HepG2 (cell line): ENCODE results near the gene AMDHD1. TPM values are rescaled to one million over a fixed set of nuclear protein-coding genes. Genes with fewer than 3 reads are reported as not detected.

Experiments used
- FOXA3 ChIP-seq: IDR thresholded peaks from 2 replicates; pipeline ENCODE4 v1.6.1; 2016; ENCODE audit warnings: missing genetic modification reagents, missing compliant biosample characterization
- ONECUT2 ChIP-seq: sonication (generic); formaldehyde crosslinking; IDR thresholded peaks from 2 replicates; pipeline ENCODE4 v1.4.0; 2020; ENCODE audit warnings: missing genetic modification reagents
- REXO4 ChIP-seq: sonication (generic); formaldehyde crosslinking; IDR thresholded peaks from 2 replicates; pipeline ENCODE4 v1.8.0; 2022; ENCODE audit warnings: missing genetic modification reagents, mild to moderate bottlenecking, borderline replicate concordance
- SNAI1 ChIP-seq: sonication (generic); formaldehyde crosslinking; IDR thresholded peaks from 2 replicates; pipeline ENCODE4 v1.5.0; 2020; ENCODE audit warnings: mild to moderate bottlenecking, missing genetic modification reagents, borderline replicate concordance
- SP1 ChIP-seq, 2 experiments: fragments of 450-650 bp in 1 of 2; sonication (generic) in 1 of 2; formaldehyde crosslinking in 1 of 2; IDR thresholded peaks; 2 replicates each; pipeline versions ENCODE4 v1.4.0 to v1.6.1; 2016 to 2020; ENCODE audit warnings: missing genetic modification reagents in 1 of 2
- STAG1 ChIP-seq: sonication (generic); formaldehyde crosslinking; IDR thresholded peaks from 2 replicates; pipeline ENCODE4 v1.4.0; 2020; ENCODE audit warnings: missing genetic modification reagents
- TEAD3 ChIP-seq: optimal IDR thresholded peaks from 2 replicates; pipeline ENCODE3; 2016; ENCODE audit warnings: borderline replicate concordance
- ZFP82 ChIP-seq: sonication (generic); formaldehyde crosslinking; IDR thresholded peaks from 2 replicates; pipeline ENCODE4 v1.5.1; 2020; ENCODE audit warnings: mild to moderate bottlenecking, missing genetic modification reagents, borderline replicate concordance
- ZNF34 ChIP-seq: sonication (generic); formaldehyde crosslinking; IDR thresholded peaks from 2 replicates; pipeline ENCODE4 v1.4.0; 2020; ENCODE audit warnings: mild to moderate bottlenecking, missing genetic modification reagents, borderline replicate concordance
- ZNF891 ChIP-seq: sonication (generic); formaldehyde crosslinking; IDR thresholded peaks from 2 replicates; pipeline ENCODE4 v1.5.0; 2020; ENCODE audit warnings: mild to moderate bottlenecking, missing genetic modification reagents
- polyA plus RNA-seq, 8 experiments: library from polyadenylated mRNA; depleted of rRNA in 3 of 8; stranded (reverse) in 7 of 8; unstranded in 1 of 8; fragments of >200 nt; fragmentation: Illumina TruSeq in 4 of 8; extraction: Trizol in 4 of 8; gene quantifications; 2 replicates each; pipeline versions ENCODE4 v1.2.1 to v1.2.3, GENCODE V29; 2011 to 2016; ENCODE audit warnings: low read depth in 4 of 8, missing spikeins in 1 of 8, mixed read lengths in 1 of 8; ENCODE audit not compliant: insufficient read depth in 1 of 8
- total RNA-seq, 5 experiments: library from RNA; depleted of rRNA; stranded (reverse); fragments of >200 nt; fragmentation: Illumina TruSeq; extraction: Trizol; gene quantifications; 2 replicates each; pipeline ENCODE4 v1.2.3, GENCODE V29; 2016; ENCODE audit warnings: low read depth in 1 of 5
- TF ChIP-seq, protein P1 (sequence below): sonication (generic); formaldehyde crosslinking; IDR thresholded peaks from 2 replicates; pipeline ENCODE4 v1.4.0; 2020; ENCODE audit warnings: mild to moderate bottlenecking, missing genetic modification reagents
- TF ChIP-seq, protein P2 (sequence below): sonication (generic); formaldehyde crosslinking; IDR thresholded peaks from 2 replicates; pipeline ENCODE4 v1.5.0; 2020; ENCODE audit warnings: mild to moderate bottlenecking, missing genetic modification reagents, borderline replicate concordance
- TF ChIP-seq, protein P3 (sequence below): sonication (generic); formaldehyde crosslinking; IDR thresholded peaks from 2 replicates; pipeline ENCODE4 v1.4.0; 2020; ENCODE audit warnings: missing genetic modification reagents
- TF ChIP-seq, protein P4 (sequence below): sonication (generic); formaldehyde crosslinking; IDR thresholded peaks from 2 replicates; pipeline ENCODE4 v1.5.0; 2020; ENCODE audit warnings: missing genetic modification reagents

AMDHD1 gene
- total and polyA plus RNA-seq, 2 of the 13 experiments (the other 11 are each of a cell fraction or from before 2014, with no cell fraction given) = 6.5 to 29.6 TPM

DNA sequence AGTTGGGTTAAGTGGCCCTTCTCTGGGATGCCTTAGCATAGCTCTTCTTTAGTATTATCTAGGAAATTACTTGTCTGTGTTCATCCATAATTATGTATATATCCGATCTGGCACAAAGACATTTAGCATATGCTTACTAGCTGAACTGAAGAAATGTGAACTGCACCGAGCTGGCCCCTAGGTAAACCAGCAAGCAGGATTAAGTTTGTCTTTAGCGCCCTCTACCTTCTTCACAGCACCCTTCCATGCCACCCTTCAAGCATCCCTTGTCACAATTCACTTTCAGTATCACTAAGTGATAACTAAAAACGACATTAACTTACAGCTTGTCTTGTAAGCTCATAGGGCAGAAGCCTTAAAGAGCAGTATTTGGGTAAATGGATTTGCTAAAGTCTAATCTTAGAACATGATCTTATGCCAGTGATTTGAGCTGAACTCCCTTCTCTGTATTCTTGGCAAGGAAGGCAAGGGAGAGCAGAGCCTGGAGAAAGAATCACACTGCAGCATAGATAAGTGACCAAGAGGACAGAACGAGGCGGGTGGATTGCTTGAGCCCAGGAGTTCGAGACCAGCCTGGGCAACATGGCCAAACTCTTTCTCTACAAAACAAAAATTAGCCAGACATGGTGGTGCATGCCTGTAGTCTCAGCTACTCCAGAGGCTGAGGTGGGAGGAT lies 55.6 kb downstream of the AMDHD1 start (continued):
- TF ChIP-seq, protein P1, sequence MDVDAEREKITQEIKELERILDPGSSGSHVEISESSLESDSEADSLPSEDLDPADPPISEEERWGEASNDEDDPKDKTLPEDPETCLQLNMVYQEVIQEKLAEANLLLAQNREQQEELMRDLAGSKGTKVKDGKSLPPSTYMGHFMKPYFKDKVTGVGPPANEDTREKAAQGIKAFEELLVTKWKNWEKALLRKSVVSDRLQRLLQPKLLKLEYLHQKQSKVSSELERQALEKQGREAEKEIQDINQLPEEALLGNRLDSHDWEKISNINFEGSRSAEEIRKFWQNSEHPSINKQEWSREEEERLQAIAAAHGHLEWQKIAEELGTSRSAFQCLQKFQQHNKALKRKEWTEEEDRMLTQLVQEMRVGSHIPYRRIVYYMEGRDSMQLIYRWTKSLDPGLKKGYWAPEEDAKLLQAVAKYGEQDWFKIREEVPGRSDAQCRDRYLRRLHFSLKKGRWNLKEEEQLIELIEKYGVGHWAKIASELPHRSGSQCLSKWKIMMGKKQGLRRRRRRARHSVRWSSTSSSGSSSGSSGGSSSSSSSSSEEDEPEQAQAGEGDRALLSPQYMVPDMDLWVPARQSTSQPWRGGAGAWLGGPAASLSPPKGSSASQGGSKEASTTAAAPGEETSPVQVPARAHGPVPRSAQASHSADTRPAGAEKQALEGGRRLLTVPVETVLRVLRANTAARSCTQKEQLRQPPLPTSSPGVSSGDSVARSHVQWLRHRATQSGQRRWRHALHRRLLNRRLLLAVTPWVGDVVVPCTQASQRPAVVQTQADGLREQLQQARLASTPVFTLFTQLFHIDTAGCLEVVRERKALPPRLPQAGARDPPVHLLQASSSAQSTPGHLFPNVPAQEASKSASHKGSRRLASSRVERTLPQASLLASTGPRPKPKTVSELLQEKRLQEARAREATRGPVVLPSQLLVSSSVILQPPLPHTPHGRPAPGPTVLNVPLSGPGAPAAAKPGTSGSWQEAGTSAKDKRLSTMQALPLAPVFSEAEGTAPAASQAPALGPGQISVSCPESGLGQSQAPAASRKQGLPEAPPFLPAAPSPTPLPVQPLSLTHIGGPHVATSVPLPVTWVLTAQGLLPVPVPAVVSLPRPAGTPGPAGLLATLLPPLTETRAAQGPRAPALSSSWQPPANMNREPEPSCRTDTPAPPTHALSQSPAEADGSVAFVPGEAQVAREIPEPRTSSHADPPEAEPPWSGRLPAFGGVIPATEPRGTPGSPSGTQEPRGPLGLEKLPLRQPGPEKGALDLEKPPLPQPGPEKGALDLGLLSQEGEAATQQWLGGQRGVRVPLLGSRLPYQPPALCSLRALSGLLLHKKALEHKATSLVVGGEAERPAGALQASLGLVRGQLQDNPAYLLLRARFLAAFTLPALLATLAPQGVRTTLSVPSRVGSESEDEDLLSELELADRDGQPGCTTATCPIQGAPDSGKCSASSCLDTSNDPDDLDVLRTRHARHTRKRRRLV (CRISPR knock-in tag) = no peak
- TF ChIP-seq, protein P2, sequence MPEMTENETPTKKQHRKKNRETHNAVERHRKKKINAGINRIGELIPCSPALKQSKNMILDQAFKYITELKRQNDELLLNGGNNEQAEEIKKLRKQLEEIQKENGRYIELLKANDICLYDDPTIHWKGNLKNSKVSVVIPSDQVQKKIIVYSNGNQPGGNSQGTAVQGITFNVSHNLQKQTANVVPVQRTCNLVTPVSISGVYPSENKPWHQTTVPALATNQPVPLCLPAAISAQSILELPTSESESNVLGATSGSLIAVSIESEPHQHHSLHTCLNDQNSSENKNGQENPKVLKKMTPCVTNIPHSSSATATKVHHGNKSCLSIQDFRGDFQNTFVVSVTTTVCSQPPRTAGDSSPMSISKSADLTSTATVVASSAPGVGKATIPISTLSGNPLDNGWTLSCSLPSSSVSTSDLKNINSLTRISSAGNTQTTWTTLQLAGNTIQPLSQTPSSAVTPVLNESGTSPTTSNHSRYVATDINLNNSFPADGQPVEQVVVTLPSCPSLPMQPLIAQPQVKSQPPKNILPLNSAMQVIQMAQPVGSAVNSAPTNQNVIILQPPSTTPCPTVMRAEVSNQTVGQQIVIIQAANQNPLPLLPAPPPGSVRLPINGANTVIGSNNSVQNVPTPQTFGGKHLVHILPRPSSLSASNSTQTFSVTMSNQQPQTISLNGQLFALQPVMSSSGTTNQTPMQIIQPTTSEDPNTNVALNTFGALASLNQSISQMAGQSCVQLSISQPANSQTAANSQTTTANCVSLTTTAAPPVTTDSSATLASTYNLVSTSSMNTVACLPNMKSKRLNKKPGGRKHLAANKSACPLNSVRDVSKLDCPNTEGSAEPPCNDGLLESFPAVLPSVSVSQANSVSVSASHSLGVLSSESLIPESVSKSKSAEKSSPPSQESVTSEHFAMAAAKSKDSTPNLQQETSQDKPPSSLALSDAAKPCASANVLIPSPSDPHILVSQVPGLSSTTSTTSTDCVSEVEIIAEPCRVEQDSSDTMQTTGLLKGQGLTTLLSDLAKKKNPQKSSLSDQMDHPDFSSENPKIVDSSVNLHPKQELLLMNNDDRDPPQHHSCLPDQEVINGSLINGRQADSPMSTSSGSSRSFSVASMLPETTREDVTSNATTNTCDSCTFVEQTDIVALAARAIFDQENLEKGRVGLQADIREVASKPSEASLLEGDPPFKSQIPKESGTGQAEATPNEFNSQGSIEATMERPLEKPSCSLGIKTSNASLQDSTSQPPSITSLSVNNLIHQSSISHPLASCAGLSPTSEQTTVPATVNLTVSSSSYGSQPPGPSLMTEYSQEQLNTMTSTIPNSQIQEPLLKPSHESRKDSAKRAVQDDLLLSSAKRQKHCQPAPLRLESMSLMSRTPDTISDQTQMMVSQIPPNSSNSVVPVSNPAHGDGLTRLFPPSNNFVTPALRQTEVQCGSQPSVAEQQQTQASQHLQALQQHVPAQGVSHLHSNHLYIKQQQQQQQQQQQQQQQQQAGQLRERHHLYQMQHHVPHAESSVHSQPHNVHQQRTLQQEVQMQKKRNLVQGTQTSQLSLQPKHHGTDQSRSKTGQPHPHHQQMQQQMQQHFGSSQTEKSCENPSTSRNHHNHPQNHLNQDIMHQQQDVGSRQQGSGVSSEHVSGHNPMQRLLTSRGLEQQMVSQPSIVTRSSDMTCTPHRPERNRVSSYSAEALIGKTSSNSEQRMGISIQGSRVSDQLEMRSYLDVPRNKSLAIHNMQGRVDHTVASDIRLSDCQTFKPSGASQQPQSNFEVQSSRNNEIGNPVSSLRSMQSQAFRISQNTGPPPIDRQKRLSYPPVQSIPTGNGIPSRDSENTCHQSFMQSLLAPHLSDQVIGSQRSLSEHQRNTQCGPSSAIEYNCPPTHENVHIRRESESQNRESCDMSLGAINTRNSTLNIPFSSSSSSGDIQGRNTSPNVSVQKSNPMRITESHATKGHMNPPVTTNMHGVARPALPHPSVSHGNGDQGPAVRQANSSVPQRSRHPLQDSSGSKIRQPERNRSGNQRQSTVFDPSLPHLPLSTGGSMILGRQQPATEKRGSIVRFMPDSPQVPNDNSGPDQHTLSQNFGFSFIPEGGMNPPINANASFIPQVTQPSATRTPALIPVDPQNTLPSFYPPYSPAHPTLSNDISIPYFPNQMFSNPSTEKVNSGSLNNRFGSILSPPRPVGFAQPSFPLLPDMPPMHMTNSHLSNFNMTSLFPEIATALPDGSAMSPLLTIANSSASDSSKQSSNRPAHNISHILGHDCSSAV (CRISPR knock-in tag) = no peak
- TF ChIP-seq SP1 (IDR thresholded peaks at IDR 0.05) (no peak), SP1 (CRISPR knock-in tag; IDR thresholded peaks at IDR 0.05) (no peak), FOXA3 (peak; percentile 77), TEAD3 (CRISPR knock-in tag) (no peak), STAG1 (CRISPR knock-in tag) (peak; percentile 94), ZFP82 (CRISPR knock-in tag) (no peak), ZNF891 (CRISPR knock-in tag) (no peak), REXO4 (CRISPR knock-in tag) (no peak), ZNF34 (CRISPR knock-in tag) (no peak), ONECUT2 (no peak), SNAI1 (CRISPR knock-in tag) (no peak)
- TF ChIP-seq, protein P3, sequence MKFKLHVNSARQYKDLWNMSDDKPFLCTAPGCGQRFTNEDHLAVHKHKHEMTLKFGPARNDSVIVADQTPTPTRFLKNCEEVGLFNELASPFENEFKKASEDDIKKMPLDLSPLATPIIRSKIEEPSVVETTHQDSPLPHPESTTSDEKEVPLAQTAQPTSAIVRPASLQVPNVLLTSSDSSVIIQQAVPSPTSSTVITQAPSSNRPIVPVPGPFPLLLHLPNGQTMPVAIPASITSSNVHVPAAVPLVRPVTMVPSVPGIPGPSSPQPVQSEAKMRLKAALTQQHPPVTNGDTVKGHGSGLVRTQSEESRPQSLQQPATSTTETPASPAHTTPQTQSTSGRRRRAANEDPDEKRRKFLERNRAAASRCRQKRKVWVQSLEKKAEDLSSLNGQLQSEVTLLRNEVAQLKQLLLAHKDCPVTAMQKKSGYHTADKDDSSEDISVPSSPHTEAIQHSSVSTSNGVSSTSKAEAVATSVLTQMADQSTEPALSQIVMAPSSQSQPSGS (CRISPR knock-in tag) = no peak
- TF ChIP-seq, protein P4, sequence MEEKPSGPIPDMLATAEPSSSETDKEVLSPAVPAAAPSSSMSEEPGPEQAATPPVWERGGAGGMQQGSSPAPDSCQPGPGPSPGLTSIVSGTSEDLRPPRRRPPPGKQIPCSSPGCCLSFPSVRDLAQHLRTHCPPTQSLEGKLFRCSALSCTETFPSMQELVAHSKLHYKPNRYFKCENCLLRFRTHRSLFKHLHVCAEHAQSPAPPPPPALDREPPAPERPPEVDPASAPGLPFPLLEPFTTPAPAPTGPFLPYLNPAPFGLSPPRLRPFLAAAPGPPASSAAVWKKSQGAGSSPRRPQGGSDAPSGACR = no peak
